ENCODE measurements around the gene ATOSB.

ATOSB gene

DNA sequence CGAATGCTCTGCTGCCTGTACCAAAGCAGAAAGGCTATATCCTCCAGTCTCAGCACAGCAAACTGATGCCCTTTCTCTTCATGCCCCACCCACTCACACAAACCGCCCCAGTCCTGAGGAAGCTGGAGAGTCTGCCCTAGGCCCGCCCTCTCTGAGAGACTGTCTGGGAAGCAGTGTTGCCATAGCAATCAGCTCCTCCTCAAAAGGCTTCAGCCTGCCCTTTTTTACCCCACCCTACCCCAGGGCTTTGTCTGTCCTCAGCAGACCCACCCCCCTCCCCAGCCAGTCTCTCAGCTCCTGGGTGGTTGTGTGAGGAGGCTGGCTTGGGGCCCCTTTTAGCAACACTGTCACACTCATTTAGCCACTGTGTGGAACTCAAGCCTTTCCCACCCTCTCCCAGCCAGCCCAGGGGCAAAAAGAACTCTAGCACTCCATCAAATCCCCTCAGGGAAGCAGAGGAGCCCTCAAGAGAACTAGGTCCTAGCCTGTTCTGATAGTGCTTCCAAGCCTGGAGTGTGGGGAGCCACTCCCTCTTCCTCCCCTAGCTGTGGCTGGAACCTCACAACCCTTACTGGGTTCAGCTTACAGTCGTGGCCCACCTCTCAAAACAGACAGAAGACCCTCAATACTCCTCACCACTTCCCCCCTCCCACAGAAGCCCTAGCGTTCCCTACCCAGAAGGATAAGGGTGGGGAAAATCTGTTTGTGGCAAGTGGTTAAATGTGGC, 1.4 kb downstream of the ATOSB start:
- peak; percentile 92 for DNase-seq

GRCh38 chr9:35112257-35113020, 3.2 kb downstream of the ATOSB start:
- no peak for DNase-seq

- DNase-seq, result peak; percentile 98
Measured at GRCh38 chr9:35111001-35111933, 4.4 kb downstream of the ATOSB start.

GRCh38 chr9:35110327-35110761, 5.3 kb downstream of the ATOSB start:
- DNase-seq, result peak; percentile 54

DNA sequence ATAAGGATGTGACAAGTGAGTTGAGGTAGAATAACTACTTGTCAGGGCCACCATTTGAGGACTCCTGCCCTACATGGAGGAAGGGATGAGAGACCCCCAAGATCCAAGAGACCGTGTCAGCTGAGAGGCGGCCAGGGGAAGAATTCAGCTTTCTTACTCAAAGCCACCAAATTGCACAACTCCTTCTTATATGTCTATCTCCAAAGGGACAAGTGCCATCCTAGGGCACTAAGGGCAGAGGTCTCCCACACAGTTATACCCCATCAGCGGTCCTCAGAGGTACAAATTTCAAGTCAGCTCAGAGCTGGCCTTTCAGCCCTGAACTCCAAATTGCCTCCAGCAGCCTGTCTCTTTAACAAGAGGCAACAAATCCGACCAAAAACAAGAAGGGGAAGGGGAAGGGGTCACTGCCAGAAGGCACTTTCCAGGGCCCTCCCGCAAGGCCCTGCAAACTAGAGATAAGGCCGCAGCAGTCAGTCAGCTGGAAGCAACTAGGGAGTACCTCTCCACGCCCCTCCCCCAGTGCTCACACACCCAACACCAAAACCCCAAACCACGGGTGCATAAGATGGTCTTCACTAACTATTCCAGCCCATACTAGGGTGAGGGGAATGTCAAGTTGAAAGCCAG, 6.6 kb downstream of the ATOSB start:
- no peak for DNase-seq

DNA sequence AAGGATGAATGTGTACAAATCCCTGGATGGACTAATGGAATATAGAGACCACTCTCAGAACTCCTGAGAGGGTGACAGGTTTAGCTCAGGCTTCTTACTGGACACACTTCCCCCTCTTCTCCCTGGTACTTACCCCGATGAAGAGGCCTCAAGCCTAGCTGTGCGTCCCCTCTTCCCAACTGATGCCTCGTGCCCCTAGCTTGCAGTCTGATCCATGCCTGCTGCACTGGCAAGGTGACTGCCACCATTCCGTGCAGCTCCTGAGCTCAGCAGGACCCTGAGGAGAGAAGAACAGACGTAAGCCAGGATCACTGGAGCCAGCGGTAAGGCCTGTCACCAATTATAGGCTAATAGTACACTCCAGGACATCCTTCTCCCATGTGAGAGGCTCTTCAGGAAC, 7.2 kb downstream of the ATOSB start:
- no peak for DNase-seq

DNA sequence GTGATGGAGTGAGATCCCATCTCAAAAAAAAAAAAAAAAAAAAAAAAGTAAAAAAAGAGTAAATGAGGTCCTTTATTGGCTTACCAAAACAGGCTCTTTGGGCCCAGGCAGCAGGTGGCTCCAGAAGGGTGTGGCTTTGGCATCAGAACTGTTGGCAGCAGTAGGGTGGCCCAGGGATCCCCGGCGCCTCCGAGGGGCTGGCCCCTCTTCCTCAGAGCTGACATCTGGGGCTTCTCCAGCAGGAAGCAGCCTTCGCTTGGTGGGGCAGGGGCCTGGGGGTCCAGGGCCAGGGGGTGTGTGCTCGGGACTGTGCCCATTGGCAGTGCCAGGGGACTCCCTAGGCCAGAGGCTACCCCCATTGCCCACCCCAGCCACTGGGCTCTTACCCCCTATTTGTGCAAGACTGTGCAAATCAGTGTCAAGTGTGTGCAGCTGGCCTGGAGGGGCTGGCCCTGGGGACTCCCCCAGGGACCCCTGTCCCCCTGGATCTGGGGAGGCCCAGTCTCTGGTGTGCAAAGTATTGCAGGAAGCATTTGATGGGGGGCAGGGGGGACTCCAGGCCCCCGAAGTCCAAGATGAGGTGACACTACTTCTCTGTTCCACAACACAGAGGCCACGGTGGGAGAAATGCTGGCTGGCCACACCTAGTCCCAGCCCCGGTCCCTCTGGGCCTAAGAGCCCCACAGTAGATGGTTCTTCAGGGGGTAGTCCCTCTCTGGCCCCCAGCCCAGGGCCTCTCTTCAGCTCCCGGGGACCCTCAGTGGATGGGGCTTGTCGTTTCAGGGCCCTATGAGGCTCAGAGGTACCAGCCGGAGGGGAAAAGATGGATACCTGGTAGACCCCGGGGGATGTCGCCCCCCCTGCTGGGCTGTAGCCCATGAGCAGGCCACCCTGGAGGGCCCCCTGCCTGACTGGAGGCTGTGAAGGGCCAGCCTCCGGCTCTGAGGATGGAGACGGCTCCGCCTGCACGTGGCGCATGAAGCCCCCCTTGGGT, 8.1 kb downstream of the ATOSB start:
- DNase-seq, result no peak

DNA sequence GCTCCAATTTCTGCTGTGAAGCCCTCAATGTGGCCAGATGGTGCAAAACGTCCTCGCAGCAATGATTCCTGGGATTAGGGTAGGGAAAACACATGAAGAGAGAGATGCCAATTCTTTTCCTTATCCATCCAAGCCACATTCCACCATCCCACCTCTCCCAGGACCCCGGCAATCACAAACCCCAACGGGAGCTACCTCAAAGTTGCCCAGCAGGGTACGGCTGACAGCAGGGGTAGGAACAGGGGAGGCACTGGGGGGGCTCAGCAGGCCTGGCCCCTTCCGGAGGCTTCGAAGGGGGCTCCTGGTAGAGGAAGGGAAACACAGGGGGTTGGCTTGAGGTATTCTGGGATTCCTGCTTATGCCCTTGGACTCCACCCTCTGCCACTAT, 9.3 kb downstream of the ATOSB start:
- no peak for DNase-seq

GRCh38 chr9:35105571-35106342, 9.9 kb downstream of the ATOSB start:
- no peak for DNase-seq

DNA sequence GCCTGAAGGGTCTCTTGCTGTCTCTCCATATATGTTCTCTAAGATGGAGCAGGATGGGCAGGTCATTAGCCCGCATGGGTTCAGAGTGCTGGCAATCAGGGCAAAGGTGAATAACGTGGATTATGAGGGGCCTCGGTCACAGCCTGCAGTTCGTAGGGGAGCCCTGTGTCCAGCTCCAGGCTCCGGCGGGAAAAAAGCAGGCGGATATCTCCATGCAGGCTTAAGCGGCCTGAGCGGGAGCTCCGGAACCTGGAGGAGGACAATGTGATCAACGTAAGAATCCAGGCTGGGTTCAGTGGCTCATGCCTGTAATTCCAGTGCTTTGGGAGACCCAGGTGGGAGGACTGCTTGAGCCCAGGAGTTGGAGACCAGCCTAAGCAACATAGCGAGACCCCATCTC, 10.5 kb downstream of the ATOSB start:
- no peak for DNase-seq

- no peak for DNase-seq
Measured at GRCh38 chr9:35104586-35104985, 11.1 kb downstream of the ATOSB start.

DNA sequence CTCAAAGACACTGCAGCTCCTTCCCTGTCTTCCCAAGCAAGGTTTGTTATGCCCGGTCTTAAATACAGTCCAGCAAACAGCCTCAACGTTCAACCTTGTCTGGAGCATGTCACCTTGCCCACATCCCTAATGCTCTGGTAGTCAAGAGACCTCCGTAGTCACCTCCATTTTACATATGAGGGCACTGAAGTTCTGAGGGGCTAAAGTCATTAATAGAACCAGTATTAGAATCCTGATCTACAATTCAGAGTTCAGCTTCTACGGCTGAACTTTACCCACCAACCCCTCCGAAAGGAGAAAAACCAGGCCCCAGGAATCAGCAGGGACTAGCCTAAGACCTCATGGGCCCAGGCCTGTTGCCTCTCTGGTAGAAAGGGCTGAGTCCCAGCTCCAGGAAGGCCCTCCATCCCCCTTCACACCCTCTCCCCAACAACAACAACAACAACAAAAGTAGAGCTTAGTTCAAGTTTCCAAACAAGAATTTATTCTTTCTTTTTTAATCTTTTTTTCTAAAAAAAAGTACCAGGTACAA, 11.9 kb downstream of the ATOSB start:
- no peak for DNase-seq

DNA sequence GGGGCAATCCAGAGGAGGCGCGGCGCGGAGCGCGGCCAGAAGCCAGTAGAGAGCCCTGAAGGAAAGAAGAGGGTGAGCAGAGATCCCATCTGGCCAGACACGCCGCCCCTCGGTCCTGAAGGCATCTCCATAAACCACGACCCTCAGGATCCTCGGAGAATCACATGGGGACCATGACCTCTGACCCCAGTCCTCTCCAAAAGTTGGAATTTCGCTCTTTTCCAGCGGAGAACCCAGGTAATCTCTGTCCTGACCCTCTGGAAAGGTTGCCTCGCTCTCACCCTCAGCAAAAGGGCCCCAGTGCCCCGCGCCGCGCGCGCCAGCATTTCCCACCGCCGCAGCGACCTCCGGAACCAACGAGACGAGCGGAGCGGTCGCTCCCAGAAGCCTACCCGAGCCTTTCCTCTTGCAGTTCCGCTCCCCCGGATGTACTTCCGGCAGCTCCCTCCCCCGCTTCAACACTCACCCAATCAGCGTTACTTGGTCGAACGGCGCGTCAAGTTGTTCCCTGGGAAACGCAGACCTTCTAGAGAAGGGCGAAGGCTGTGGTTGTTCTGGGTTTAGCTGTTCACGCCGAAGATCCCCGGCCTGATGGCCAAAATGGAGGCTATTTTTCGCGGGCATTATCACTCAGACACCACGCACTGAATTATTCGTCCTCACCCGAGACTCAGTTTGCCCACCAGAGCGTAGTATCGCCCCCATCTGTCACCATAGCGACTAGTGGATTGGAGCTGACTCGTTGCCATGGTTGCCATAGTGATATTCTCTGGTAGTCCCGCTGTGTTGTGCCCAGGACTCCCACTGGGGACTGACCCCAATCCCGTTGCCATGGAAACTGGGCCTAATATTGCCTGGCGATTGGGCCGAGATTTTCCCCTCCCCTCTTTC, 12.6 kb downstream of the ATOSB start, which contains the start of gene STOML2:
Gene STOML2, minus strand, starts transcription at position 363 of the 891 bp plus-strand sequence. Its CDS starts 37 bp downstream, at position 326.
- DNase-seq, result peak; percentile 96

DNA sequence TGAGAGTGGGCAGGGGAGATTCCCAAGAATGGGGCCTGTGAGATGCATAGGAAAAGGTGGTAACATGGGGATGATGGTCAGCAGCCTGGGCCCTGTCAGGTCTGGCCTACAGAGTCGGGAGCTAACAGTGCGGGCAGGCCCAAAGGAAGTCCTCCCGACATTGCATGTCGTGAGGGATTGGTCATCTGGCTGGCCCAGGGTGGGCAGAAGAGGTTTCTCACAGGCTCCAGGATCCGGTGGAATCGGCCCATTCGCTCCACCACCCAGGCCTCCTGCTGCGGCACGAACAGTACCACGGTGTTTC, 13.2 kb downstream of the ATOSB start:
- DNase-seq, result no peak

DNA sequence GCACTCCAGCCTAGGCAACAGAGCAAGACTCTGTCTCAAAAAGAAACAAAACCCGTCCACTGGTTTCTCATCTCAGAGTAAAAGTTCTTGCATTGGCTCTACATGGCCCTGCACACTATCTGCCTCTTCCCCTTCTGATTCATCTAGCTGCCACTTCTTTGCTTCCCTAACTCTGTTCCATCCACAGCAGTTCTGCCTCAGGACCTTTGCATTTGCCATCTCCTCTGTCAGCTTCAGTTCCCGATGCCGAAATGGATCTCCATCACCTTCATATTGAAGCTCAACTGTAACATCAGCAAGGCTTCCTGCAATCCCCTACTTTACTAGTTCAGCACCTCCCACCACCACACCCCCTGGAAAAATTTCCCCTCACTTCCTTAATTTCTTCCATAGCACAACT, 18.1 kb downstream of the ATOSB start:
- no peak for DNase-seq

- DNase-seq, result peak; percentile 89
Measured at GRCh38 chr9:35096035-35096849, 19.4 kb downstream of the ATOSB start, which contains the start of gene PIGO. Gene PIGO (minus strand): TSS chr9:35096591. CDS start chr9:35095565, 1,026 bp downstream.

GRCh38 chr9:35091536-35091935, 24.1 kb downstream of the ATOSB start:
- DNase-seq, result no peak

DNA sequence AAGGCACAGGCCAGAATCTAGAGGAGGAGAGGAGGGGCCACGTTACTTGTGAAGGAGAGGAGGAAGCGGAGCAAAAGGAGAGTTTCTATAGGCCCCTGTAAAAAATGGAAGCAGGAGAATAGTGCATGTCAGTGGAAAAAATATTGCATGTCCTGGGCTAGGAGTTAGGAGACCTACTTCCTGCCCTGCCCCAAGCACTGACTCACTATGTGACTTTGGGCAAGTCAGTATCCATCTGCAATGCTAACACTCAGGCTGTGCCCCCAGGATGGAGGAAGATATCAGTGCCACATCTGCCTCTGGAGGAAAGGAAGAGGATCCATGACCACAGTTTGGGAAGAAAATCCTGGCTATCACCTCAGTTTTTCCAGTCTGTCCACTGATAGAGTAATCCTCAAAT, 26.2 kb downstream of the ATOSB start:
- no peak for DNase-seq
